CD14-positive monocyte (primary cell): Measurements from ENCODE around the gene SPRYD4. TPM values are rescaled to one million over a fixed set of nuclear protein-coding genes. Genes with fewer than 3 reads are reported as not detected.
A peak's percentile ranks its signal among the peaks of the same experiment; 100 is the strongest.

Experiments
- DNase-seq, 3 donors: peaks; one replicate each; pipeline ENCODE4 v3.0.0-alpha.2; 2011 to 2022
- H2AFZ ChIP-seq: 2 replicates; pipeline ENCODE4 v1.6.0; 2012; ENCODE audit warnings: mild to moderate bottlenecking, low read depth, low read length, inconsistent platforms; ENCODE audit not compliant: insufficient read depth, poor library complexity, severe bottlenecking
- H3K27ac ChIP-seq, 2 donors: 1 replicate in 1 of 2; 2 replicates in 1 of 2; pipeline ENCODE4 v1.5.1; 2012 to 2013; ENCODE audit warnings: low read length in 2 of 2, control low read depth in 1 of 2, inconsistent platforms in 1 of 2, low read depth in 1 of 2, mild to moderate bottlenecking in 1 of 2
- H3K27me3 ChIP-seq, 2 donors: one replicate each; pipeline versions ENCODE4 v1.6.0 to v1.6.1; 2011 to 2013; ENCODE audit warnings: low read length in 2 of 2; ENCODE audit not compliant: control insufficient read depth in 2 of 2, insufficient read depth in 2 of 2
- H3K36me3 ChIP-seq, 2 donors: replicated peaks in 1 of 2; 1 replicate in 1 of 2; 2 replicates in 1 of 2; pipeline versions ENCODE4 v1.5.1 to v1.6.1; 2012 to 2013; ENCODE audit warnings: low read length in 2 of 2, control low read depth in 1 of 2, inconsistent platforms in 1 of 2, mild to moderate bottlenecking in 1 of 2; ENCODE audit not compliant: insufficient read depth in 2 of 2, control insufficient read depth in 1 of 2
- H3K4me1 ChIP-seq, 2 donors: 1 replicate in 1 of 2; 2 replicates in 1 of 2; pipeline versions ENCODE4 v1.5.1 to v1.6.1; 2012 to 2013; ENCODE audit warnings: low read length in 2 of 2, control low read depth in 1 of 2, inconsistent platforms in 1 of 2, mild to moderate bottlenecking in 1 of 2, moderate library complexity in 1 of 2; ENCODE audit not compliant: insufficient read depth in 2 of 2, control insufficient read depth in 1 of 2
- H3K4me2 ChIP-seq: replicated peaks from 2 replicates; pipeline ENCODE3; 2012; ENCODE audit warnings: low read length, moderate library complexity, mild to moderate bottlenecking; ENCODE audit not compliant: poor library complexity, severe bottlenecking; ENCODE audit errors: extremely low read depth
- H3K4me3 ChIP-seq, 3 experiments: fragments of 200-600 bp in 1 of 3; sonication (generic) in 1 of 3; replicated peaks in 1 of 3; 1 replicate in 2 of 3; 2 replicates in 1 of 3; pipeline ENCODE4 v1.5.1; 2011 to 2013; ENCODE audit warnings: low read length in 3 of 3, mild to moderate bottlenecking in 3 of 3, control low read depth in 2 of 3, low read depth in 2 of 3, inconsistent platforms in 1 of 3, moderate library complexity in 1 of 3
- H3K79me2 ChIP-seq: 2 replicates; pipeline ENCODE4 v1.6.0; 2012; ENCODE audit warnings: mild to moderate bottlenecking, control low read depth, inconsistent platforms, low read length, moderate library complexity; ENCODE audit not compliant: insufficient read depth
- H3K9ac ChIP-seq: 2 replicates; pipeline ENCODE4 v1.6.0; 2017; ENCODE audit warnings: low read length, mild to moderate bottlenecking; ENCODE audit not compliant: insufficient read depth, poor library complexity, severe bottlenecking
- H3K9me3 ChIP-seq, 2 donors: replicated peaks in 1 of 2; 1 replicate in 1 of 2; 2 replicates in 1 of 2; pipeline versions ENCODE4 v1.5.1 to v1.6.1; 2012 to 2013; ENCODE audit warnings: low read length in 2 of 2, control low read depth in 1 of 2; ENCODE audit not compliant: control insufficient read depth in 1 of 2, insufficient read depth in 1 of 2
- H4K20me1 ChIP-seq: 2 replicates; pipeline ENCODE4 v1.6.0; 2012; ENCODE audit warnings: mild to moderate bottlenecking, low read length, control low read depth, moderate library complexity; ENCODE audit not compliant: insufficient read depth
- H3K27ac Mint-ChIP-seq, 7 donors: one replicate each; pipeline ENCODE4 v1.8.0; 2020; ENCODE audit warnings: mild to moderate bottlenecking in 7 of 7, mixed read lengths in 7 of 7, moderate library complexity in 6 of 7, inconsistent platforms in 2 of 7
- H3K27me3 Mint-ChIP-seq, 3 donors: one replicate each; pipeline ENCODE4 v1.8.0; 2021 to 2022; ENCODE audit warnings: low read depth in 3 of 3, mild to moderate bottlenecking in 3 of 3, mixed read lengths in 3 of 3, moderate library complexity in 3 of 3, inconsistent platforms in 1 of 3
- H3K36me3 Mint-ChIP-seq, 2 donors: one replicate each; pipeline ENCODE4 v1.8.0; 2020; ENCODE audit warnings: mixed read lengths in 2 of 2, inconsistent platforms in 1 of 2, mild to moderate bottlenecking in 1 of 2
- H3K4me1 Mint-ChIP-seq: one replicate; pipeline ENCODE4 v1.8.0; 2020; ENCODE audit warnings: mild to moderate bottlenecking, mixed read lengths
- H3K4me3 Mint-ChIP-seq, 2 donors: one replicate each; pipeline ENCODE4 v1.8.0; 2020; ENCODE audit warnings: mild to moderate bottlenecking in 2 of 2, mixed read lengths in 2 of 2, moderate library complexity in 1 of 2
- H3K9me3 Mint-ChIP-seq, 7 donors: one replicate each; pipeline ENCODE4 v1.8.0; 2020 to 2022; ENCODE audit warnings: mixed read lengths in 7 of 7, mild to moderate bottlenecking in 6 of 7, moderate library complexity in 6 of 7, inconsistent platforms in 2 of 7
- WGBS: methylation state at CpG from one replicate; pipeline ENCODE4 v1.1.5; 2013; ENCODE audit warnings: missing lambda C conversion rate; ENCODE audit not compliant: insufficient coverage; 5-methylcytosine and 5-hydroxymethylcytosine counted together
- intact Hi-C, 2 donors: fragments of 100-400 bp; cut with micrococcal nuclease; formaldehyde crosslinking; loops; one replicate each; pipeline versions ENCODE4 v1.15.0 to v1.15.1; 2023
- polyA minus RNA-seq: library from RNA; depleted of rRNA, polyadenylated mRNA; stranded (reverse); fragments of >200 nt; gene quantifications from 2 replicates; pipeline ENCODE4 v1.2.3, GENCODE V29; 2012
- polyA plus RNA-seq, 3 donors: library from polyadenylated mRNA; depleted of rRNA in 1 of 3; unstranded in 2 of 3; stranded (reverse) in 1 of 3; fragments of 300-500 nt in 2 of 3; fragments of >200 nt in 1 of 3; fragmentation: Illumina TruSeq in 2 of 3; gene quantifications; 1 replicate in 2 of 3; 2 replicates in 1 of 3; pipeline ENCODE4 v1.2.3, GENCODE V29; 2012 to 2021
- total RNA-seq, 12 experiments: library from RNA in 1 of 12; stranded (reverse) in 1 of 12; fragments of 120-200 nt in 1 of 12; gene quantifications; one replicate each; pipeline ENCODE4 v1.2.4 and lab custom pipeline; 2013 to 2026; ENCODE audit warnings: mixed read lengths in 6 of 12, inconsistent platforms in 1 of 12
- TF ChIP-seq, protein P1 (sequence below): fragments of 200-600 bp; IDR thresholded peaks from one replicate; pipeline ENCODE4 v1.8.0; 2022; ENCODE audit warnings: antibody characterized with exemption, mild to moderate bottlenecking

The SPRYD4 gene
- 1.8 TPM for total RNA-seq (2013)
- polyA plus RNA-seq (1 to 10 TPM; 1.3 to 2.1 (median 1.4) TPM), polyA minus RNA-seq (0.97 and 1.4 TPM in 2 replicates), total RNA-seq (lab: John Stamatoyannopoulos, UW) (1.6 to 6.8 (median 4.3) reads per million in 11 experiments)

DNA sequence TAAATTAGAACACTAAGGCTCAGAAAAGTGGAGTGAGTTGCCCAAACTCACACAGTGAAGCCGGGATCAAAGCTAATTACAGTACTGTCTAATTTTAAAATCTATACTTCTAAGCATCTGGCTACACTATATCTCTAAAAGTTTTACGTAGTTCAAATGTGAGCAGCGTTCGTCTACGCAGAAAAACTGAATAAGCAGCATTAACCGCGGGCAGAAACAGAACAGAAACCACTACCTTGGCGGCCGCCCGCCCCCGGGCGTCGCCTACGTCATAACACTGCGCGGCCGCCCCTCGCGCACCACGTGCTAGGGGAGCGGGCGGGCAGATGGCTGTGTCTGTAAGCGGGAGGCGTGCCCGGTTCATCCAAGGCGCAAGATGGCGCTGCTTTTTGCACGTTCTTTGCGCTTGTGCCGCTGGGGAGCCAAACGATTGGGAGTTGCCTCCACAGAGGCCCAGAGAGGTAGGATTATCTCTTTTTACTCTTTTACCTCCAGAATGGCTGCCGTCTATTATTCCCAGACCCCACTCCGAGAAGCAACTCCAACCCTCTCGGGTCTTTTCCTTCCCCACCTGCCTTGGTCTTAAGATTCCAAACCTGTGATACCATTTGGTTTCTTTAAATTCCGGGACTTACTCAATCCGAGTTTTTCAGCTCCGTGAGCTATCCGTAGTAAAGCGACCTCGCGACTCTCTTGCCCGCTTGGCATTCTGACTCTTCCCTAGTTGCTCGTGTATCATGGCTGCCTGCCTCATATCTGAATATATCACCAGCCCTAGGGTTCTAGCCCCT, at the start of gene SPRYD4:
TSS of gene SPRYD4 (plus strand) at position 363 of the 791 bp plus-strand sequence. CDS start at position 377, 14 bp downstream.
- DNase-seq: peak; percentile 94

DNA sequence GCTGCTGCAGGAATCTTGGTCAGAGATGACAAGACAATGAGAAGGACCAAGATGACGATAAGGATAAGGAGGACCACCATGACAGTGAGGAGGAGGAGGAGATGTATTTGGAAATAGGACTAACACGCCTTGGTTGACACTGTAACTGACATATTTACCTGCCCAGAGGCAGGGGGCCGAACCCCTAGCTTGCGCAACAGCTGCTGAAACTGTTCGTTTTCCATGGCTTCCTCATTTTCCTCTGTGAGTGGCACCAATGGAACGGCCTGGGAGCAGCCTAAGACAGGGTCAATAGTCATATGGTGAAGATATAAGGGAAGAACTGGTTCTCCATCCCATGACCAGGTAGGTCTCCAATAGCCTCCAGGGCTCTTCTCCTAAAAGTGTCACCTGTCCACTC, 48.0 kb upstream of the SPRYD4 start:
- TF ChIP-seq, protein P1, sequence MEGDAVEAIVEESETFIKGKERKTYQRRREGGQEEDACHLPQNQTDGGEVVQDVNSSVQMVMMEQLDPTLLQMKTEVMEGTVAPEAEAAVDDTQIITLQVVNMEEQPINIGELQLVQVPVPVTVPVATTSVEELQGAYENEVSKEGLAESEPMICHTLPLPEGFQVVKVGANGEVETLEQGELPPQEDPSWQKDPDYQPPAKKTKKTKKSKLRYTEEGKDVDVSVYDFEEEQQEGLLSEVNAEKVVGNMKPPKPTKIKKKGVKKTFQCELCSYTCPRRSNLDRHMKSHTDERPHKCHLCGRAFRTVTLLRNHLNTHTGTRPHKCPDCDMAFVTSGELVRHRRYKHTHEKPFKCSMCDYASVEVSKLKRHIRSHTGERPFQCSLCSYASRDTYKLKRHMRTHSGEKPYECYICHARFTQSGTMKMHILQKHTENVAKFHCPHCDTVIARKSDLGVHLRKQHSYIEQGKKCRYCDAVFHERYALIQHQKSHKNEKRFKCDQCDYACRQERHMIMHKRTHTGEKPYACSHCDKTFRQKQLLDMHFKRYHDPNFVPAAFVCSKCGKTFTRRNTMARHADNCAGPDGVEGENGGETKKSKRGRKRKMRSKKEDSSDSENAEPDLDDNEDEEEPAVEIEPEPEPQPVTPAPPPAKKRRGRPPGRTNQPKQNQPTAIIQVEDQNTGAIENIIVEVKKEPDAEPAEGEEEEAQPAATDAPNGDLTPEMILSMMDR: no peak
- 82% methylated on average over 2 of the region's 6 CpGs for WGBS
- peaks cover 0 to 3% (median 0%) of the 10 kb centered on the region in 7 donors for H3K9me3 Mint-ChIP-seq
- H3K9me3 ChIP-seq: no peaks in the 10 kb centered on the region
- no peak overlapping the region for H3K4me3 Mint-ChIP-seq
- H3K4me1 Mint-ChIP-seq: peaks cover 6% of the 10 kb centered on the region
- H3K27me3 Mint-ChIP-seq: no peaks in the 10 kb centered on the region
- no peak overlapping the region for H3K9ac ChIP-seq
- no peak overlapping the region for H3K27ac ChIP-seq
- H3K4me2 ChIP-seq: no peak overlapping the region
- no peaks in the 10 kb centered on the region for H4K20me1 ChIP-seq
- peaks cover 35 to 77% of the 10 kb centered on the region in 2 donors for H3K36me3 ChIP-seq
- no peaks in the 10 kb centered on the region for H3K79me2 ChIP-seq
- H3K4me3 ChIP-seq: no peak overlapping the region
- no peaks in the 10 kb centered on the region for H3K27me3 ChIP-seq
- peak overlapping the region in 2 of 7 donors; percentile 2 to 47 for H3K27ac Mint-ChIP-seq
- H3K4me1 ChIP-seq: no peaks in the 10 kb centered on the region
- H3K36me3 Mint-ChIP-seq: peaks cover 61 to 73% of the 10 kb centered on the region in 2 donors
- peak in 1 of 3 donors; percentile 2 for DNase-seq
- no peak overlapping the region for H2AFZ ChIP-seq
- intact Hi-C loops: no loop called here

More for the DNA sequence above, at the start of gene SPRYD4:
- under 1% methylated on average over 34 of the region's 43 CpGs for WGBS
- no peaks in the 10 kb centered on the region for H4K20me1 ChIP-seq
- H3K4me3 ChIP-seq: peak within 1 kb of the TSS; percentile 89 to 94 (median 92)
- Mint-ChIP-seq H3K27ac (peak within 1 kb of the TSS; percentile 89 to 97 (median 94)), H3K4me1 (peaks cover 30% of the 10 kb centered on the region), H3K9me3 (no peaks in the 10 kb centered on the region), H3K27me3 (peaks cover 0 to 2% (median 0%) of the 10 kb centered on the region in 3 donors), H3K36me3 (peaks cover 0 to 10% of the 10 kb centered on the region in 2 donors), H3K4me3 (peak within 1 kb of the TSS; percentile 88 to 96)
- H3K27ac ChIP-seq: peak within 1 kb of the TSS; percentile 71 to 93
- H2AFZ ChIP-seq: peak within 1 kb of the TSS; percentile 92
- no peaks in the 10 kb centered on the region for H3K36me3 ChIP-seq
- intact Hi-C loops: loop anchor here (10.0 kb wide), 4 partner anchors 104 to 344 kb away; partner anchors contain the start of genes ESYT1 (in 2 of the 2), APOF (in 1 of the 2), IL23A (in 1 of the 2) and PAN2 (in 1 of the 2)
- H3K27me3 ChIP-seq: no peaks in the 10 kb centered on the region
- H3K4me1 ChIP-seq: peaks cover 27 to 31% of the 10 kb centered on the region in 2 donors
- H3K9me3 ChIP-seq: no peaks in the 10 kb centered on the region
- TF ChIP-seq, protein P1: no peak
- peaks cover 29% of the 10 kb centered on the region for H3K79me2 ChIP-seq
- H3K9ac ChIP-seq: peak within 1 kb of the TSS; percentile 77
- H3K4me2 ChIP-seq: peak within 1 kb of the TSS; percentile 92
